HEK293T (cell line): ENCODE data around the gene TTLL11.

Experiments
- ARNT ChIP-seq: fragments of 450-650 bp; IDR thresholded peaks from 2 replicates; pipeline ENCODE4 v1.6.1; 2017; ENCODE audit warnings: mild to moderate bottlenecking
- BHLHE40 ChIP-seq: fragments of 450-650 bp; IDR thresholded peaks from 2 replicates; pipeline ENCODE4 v1.6.1; 2016; ENCODE audit warnings: mild to moderate bottlenecking, moderate library complexity, borderline replicate concordance
- CTBP1 ChIP-seq: fragments of 450-650 bp; IDR thresholded peaks from 2 replicates; pipeline ENCODE4 v1.6.1; 2016; ENCODE audit warnings: borderline replicate concordance
- ELF4 ChIP-seq: fragments of 450-650 bp; IDR thresholded peaks from 2 replicates; pipeline ENCODE4 v1.6.1; 2017; ENCODE audit warnings: antibody characterized with exemption
- FOXA1 ChIP-seq: fragments of 450-650 bp; IDR thresholded peaks from 2 replicates; pipeline ENCODE4 v1.6.1; 2016; ENCODE audit warnings: mild to moderate bottlenecking
- HDGF ChIP-seq: fragments of 450-650 bp; IDR thresholded peaks from 2 replicates; pipeline ENCODE4 v1.6.1; 2017; ENCODE audit warnings: antibody characterized with exemption, borderline replicate concordance
- L3MBTL2 ChIP-seq: fragments of 450-650 bp; conservative IDR thresholded peaks from 2 replicates; pipeline ENCODE4 v1.6.1; 2016; ENCODE audit warnings: mild to moderate bottlenecking
- LEF1 ChIP-seq: fragments of 450-650 bp; IDR thresholded peaks from 2 replicates; pipeline ENCODE4 v1.6.1; 2017; ENCODE audit warnings: mild to moderate bottlenecking, borderline replicate concordance
- SP1 ChIP-seq: fragments of 450-650 bp; IDR thresholded peaks from 2 replicates; pipeline ENCODE4 v1.6.1; 2017
- SUZ12 ChIP-seq: fragments of 450-650 bp; IDR thresholded peaks from 2 replicates; pipeline ENCODE4 v1.6.1; 2016; ENCODE audit warnings: mild to moderate bottlenecking
- TARDBP ChIP-seq: fragments of 450-650 bp; IDR thresholded peaks from 2 replicates; pipeline ENCODE4 v1.6.1; 2016
- ZNF384 ChIP-seq: fragments of 450-650 bp; IDR thresholded peaks from 2 replicates; pipeline ENCODE4 v1.6.1; 2016

GRCh38 chr9:121886759-121887485, 206.2 kb downstream of the TTLL11 start:
- no peak for TF ChIP-seq SP1
- no peak for TF ChIP-seq SUZ12
- TF ChIP-seq ARNT = no peak
- TF ChIP-seq TARDBP = no peak
- no peak for TF ChIP-seq ELF4
- TF ChIP-seq FOXA1 = no peak
- TF ChIP-seq LEF1 = no peak
- no peak for TF ChIP-seq ZNF384
- no peak for TF ChIP-seq BHLHE40
- TF ChIP-seq HDGF = no peak
- no peak for TF ChIP-seq CTBP1
- TF ChIP-seq L3MBTL2 = no peak
